ENCODE results near the gene BMPR1A. TPM values are rescaled to one million over a fixed set of nuclear protein-coding genes. Genes with fewer than 3 reads are reported as not detected.
"Not testable (repeated sequence)": the region's sequence is repeated elsewhere in the genome, so short reads cannot be mapped to it uniquely, and the experiment has no call there.

Gene BMPR1A
- total RNA-seq, 1 experiment from 2014 or later: 72.5 TPM

DNA sequence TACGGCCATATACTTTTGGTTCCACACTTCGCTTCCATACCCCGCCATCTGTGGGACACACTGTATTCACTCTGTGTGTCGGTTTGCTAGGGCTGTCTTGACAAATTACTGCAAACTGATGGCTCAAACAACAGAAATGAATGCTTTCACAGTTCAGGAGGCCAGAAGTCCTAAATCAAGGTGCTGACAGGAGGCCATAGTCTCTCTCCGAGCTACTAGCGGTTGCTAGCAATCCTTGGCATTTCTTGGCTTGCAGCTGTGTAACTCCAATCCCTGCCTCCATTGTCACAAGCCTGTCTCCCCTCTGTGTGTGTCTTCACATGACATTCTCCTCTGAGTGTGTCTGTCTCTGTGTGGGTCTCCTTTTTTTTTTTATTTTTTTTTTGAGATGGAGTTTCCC, 28.9 kb upstream of the BMPR1A start:
- DNase-seq (ENCODE audit: low spot score): no peak
- in situ Hi-C loops (cut with HindIII; ENCODE audit: low sequenced_read_pairs): no loop called here

DNA sequence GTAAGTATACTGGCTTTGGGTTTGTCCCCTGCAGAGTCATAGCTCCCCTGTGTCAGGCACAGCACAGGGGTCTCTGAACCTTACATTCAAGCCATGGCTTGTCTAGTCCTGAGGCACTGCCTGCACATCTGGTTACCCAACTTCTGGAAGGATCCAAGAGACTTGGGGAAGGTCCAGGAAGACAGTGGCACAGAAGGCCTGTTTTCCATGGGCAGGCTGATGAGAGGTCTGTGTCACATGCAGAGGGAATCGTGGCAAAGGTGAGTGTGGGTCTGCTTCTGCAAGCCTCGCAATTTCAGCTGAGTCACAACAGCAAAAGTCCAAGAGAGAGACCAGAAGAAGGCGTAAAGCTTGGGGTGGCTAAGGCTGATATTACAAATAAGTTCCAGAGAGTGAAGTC, 28.4 kb upstream of the BMPR1A start:
- DNase-seq (ENCODE audit: low spot score): no peak
- in situ Hi-C loops (cut with HindIII; ENCODE audit: low sequenced_read_pairs): no loop called here

DNA sequence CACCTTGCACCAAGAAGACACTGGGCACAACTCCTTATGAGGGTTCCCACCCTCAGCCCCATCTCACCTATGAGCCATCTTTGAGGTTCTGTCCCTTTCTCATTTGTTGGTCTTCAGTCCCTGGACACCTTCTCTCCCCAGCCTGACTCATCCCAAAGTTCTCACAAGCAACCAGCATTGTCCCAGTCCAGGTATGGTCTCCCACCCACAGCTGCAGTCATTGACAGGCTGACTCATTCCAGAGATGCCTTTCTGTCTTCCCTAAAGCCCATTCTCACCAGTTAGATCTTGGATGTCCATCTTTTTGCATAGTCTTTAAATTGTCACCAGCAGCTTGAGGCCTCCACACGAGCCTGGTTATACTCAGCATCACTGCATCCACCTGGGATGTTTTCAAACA, 26.7 kb upstream of the BMPR1A start:
- no peak for DNase-seq (ENCODE audit: low spot score)
- in situ Hi-C loops (cut with HindIII; ENCODE audit: low sequenced_read_pairs): no loop called here

DNA sequence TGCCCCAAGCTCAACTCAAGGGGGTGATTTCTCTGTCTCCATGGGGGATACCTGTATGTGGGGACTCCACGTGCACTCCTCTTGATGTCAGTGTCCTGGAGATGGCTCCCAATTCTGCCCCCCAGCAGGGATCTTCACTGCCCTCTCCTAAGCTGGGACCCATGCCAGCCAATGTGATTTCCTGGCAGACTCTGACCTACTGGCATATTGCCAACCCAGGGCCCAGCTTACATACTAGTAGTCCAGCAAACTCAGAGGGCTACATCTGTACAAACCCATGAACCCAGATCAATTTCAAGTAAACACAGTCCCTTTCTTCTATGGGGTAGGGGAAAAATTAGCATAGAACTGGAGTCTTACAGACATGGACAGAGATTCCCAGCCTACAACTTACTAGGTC, 26.2 kb upstream of the BMPR1A start:
- in situ Hi-C loops (cut with HindIII; ENCODE audit: low sequenced_read_pairs): no loop called here
- no peak for DNase-seq (ENCODE audit: low spot score)

DNA sequence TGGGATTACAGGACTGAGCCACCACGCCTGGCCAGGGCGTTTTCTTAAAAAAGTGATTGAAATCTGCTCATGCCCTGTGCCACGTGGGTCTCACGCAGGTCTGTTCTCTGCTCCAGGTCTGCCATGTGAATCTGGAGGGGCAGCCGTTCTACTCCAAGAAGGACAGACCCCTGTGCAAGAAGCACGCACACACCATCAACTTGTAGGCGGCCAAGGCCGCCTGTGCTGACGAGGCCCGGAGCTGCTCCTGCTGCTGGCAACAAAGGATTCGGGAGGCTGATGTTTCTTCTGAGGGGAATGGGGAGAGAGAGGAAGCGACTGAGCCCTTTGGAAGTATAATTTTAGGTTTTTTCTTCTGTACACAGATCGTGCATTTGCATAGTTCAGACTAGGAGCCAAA, 23.6 kb upstream of the BMPR1A start:
- in situ Hi-C loops (cut with HindIII; ENCODE audit: low sequenced_read_pairs): no loop called here
- DNase-seq (ENCODE audit: low spot score): no peak

DNA sequence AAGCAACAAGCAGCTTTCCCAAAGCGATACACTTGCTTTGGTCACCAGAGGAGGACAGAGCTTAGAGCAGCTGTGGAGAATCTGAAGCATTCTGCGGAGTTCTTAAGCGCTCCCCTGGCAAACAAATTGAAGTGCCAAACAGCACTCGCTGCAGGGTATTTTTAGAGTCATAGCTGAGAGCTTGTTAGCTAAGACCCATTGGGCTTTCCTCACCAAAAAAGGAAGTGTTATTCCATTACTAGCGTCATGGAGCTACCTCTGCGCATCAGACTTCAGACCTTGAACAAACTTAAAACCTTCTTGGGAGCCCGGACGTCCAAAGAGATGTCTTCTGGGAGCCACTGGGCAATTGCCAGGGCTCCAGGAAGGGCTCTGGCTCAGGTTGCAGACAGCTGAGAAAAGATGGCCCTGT, 23.2 kb upstream of the BMPR1A start:
- DNase-seq (ENCODE audit: low spot score): no peak
- in situ Hi-C loops (cut with HindIII; ENCODE audit: low sequenced_read_pairs): no loop called here

DNA sequence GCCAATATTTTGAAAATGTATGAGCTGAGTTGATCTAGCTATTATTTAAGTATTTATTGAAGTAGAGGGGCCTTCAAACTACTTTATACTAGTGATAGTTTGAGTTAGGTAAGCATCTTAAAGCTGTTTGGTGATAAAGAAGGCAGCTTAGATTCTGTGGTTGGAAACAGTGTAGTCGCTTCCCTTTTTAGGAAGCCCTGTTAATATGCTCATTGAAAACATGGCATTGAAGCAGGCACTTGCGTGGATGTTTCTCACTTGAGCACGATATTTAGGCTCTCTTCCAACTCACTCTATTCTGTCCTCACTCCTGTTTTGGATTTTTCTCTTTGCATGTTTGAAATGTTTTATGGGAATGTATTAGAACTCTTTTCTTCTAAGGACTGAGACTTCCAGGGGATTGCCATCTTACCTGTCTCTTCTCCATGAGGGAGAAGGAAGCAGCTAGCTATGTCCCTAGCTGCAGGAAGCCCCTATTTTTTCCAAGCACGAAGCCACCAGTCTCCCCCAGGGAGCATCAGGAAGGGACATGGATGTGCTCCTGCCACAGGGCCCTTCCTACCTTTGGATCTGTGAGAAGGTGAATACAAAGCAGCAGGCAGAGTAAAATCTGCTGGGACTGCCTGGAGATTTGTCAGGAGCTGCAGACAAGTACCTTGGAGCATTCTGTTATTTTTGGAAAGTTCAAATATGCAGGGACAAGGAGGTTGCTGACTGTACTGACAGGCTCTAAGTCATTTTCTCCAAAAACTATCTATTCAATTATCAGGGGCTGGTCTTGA, 22.0 kb upstream of the BMPR1A start:
- in situ Hi-C loops (cut with HindIII; ENCODE audit: low sequenced_read_pairs): no loop called here

DNA sequence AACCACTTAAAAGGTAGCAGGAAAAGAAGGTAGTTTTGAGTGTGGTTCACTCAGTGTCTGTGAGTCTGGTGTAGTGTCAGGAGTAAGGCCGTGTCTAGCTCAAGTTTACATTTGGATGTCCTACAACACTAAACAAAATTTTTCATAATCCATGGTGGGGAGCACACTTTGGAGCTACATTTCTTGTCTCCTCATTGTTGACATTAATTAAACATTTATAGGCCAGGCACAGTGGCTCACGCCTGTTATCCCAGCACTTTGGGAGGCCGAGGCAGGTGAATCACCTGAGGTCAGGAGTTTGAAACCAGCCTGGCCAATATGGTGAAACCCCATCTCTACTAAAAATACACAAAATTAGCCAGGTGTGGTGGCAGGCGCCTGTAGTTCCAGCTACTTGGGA, 21.1 kb upstream of the BMPR1A start:
- DNase-seq (ENCODE audit: low spot score); in situ Hi-C loops (cut with HindIII; ENCODE audit: low sequenced_read_pairs): not testable (repeated sequence)

More for the DNA sequence above, 22.0 kb upstream of the BMPR1A start:
- no peak for DNase-seq (ENCODE audit: low spot score)

DNA sequence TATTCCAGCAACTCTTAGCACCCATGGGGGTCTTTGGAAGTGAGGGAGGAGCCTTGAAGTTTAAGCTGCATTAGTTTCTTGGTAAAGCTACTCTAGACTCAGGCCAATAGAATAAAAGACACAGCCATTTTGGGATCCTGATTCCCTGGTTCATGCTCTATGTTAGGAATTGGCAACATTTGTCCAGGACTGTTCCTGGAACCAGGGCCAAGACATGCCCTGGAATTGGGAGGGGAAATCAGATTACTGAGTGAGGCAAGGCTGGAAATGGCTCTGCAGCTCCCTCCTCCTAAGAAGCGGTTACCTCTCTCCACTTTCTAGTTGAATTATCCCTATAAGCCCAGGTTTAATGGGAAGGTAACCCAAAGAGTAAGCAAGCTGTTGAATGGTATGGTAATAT, 14.2 kb upstream of the BMPR1A start:
- DNase-seq (ENCODE audit: low spot score): no peak
- in situ Hi-C loops (cut with HindIII; ENCODE audit: low sequenced_read_pairs): no loop called here

DNA sequence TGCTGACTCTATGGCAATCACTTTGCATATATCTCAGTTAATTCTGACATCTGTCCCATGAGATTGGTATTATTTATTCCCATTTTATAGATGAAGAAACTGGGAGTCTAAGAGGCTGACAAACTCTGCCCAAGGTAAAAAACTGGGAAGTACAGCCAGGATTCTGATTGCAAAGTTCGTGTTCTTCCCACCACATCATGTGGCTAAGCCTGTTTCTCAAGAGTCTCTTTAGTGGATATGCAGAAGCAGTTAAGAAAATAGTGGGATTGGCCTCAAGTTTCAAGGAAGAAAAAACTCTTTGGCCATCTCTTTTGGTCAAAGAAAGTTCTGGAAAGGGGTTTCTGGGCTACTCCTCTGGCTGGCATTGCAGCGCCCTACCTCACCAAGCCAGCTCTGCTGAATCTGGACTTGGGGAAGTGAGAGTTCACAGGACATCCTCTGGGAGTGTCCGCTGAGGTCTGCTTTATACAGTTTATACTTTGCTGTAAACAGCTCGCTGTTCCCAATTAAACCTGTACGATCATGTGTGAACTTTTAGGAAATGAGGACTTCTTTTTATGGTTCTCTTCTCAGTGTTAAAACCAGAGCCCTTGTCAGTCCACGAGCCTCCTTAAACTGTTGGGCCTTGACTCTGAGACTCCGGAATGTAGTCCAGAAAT, 12.2 kb upstream of the BMPR1A start:
- in situ Hi-C loops (cut with HindIII; ENCODE audit: low sequenced_read_pairs): no loop called here
- no peak for DNase-seq (ENCODE audit: low spot score)

DNA sequence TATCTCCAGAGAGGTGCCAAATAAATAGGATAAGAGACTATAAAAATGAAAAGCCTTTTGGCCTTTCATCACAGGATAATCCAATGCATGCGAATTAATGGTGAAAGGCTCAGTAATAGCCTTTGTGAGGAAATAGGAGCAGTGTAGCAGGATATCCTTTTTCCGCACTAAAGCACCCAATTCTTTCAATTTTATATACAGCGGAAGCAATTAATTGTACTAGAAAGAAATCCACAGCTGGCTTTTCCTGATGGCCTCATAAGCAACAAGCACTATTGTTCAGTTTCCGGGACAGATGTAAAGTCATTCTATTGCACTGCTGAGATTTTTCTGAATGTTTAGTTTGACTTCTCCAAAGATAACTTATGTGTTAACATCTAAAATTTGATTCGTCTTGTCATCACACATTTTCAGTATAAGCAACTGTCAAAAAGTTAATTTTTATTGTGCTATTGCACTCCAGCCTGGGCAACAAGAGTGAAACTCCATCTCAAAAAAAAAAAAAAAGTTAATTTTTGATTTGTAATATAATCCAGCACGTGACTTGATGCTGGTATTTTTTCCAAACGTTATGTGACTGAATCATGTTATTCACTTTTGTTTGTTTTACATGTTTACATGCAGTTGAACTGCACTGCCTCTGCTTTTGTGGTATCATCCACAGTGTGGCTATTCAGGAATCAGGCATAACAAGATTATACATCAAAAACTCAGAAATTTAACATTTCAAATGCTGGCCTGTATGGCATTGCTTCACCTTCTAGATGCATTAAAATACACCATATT, 8.4 kb upstream of the BMPR1A start:
- in situ Hi-C loops (cut with HindIII; ENCODE audit: low sequenced_read_pairs): no loop called here

DNA sequence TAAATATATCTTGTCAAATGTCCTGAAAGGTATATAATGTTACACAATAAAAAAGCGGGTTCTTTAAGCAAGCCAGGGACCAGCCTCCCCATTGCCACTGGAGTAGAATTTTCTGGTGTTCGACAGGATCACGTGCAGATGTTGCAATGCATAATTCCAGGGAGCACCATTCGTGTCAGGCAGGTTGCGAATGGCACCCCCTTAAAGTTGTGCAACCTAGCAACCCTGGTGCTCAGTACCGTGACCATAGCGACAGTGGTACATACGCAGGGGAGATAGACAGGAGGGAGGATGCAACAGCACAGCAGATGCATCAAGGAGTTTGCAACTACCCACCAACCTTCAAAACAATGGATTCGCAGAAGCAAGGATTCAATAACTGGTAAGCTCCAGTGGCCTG, 6.6 kb upstream of the BMPR1A start:
- in situ Hi-C loops (cut with HindIII; ENCODE audit: low sequenced_read_pairs): no loop called here
- DNase-seq (ENCODE audit: low spot score): no peak

More for the DNA sequence above, 8.4 kb upstream of the BMPR1A start:
- no peak for DNase-seq (ENCODE audit: low spot score)

DNA sequence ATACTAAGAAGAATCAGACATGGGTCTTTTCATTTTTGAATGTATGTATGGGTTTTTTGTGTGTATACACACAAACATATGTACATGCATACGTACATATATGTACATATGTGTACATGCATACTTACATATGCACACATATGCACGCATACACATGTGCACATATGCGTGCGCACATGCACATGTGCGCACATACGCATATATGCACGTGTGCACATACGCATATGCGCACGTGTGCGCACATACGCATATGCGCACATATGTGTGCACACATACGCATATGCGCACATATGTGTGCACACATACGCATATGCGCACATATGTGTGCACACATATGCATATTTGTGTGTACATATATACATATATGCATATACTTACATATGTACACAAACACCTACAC, 4.9 kb upstream of the BMPR1A start:
- DNase-seq (ENCODE audit: low spot score): no peak
- in situ Hi-C loops (cut with HindIII; ENCODE audit: low sequenced_read_pairs): no loop called here

DNA sequence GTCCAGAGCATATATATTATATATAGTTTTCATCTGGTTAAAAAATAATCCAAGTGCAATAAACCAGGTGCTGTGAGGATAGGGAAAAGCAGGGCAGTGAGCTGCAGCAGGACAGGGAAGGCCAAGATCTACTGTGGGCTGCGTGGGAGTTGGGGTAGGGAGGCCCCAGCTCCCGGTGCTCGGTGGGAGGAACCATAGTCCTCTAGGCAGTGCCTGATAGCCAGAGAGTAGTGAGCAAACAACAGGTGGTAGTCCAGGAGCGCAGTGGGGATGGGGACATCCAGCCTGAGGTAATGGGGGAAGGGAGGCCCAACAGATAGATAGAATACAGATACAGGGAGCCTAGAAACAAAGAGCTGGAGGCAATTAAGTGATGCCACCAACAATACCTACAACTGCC, 4.1 kb upstream of the BMPR1A start:
- in situ Hi-C loops (cut with HindIII; ENCODE audit: low sequenced_read_pairs): no loop called here
- DNase-seq (ENCODE audit: low spot score): no peak

DNA sequence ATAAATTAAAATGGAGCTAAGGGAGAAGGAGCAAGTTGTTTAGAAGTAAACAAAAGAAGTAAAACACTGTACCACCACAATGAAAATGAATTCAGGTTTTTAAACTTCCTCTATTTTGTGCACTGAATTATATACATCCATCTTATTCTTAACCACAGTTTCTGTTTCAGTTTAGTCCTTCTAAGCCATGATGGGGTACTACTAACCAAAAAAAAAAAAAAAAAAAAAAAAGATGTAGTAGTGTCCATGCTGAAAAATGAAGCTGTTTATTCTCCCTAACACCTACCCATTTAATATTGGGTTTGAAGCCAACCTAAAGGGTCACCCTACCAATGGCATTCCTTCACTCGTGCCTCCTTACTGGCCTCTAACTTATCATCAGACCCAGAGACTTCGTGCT, 3.4 kb upstream of the BMPR1A start:
- no peak for DNase-seq (ENCODE audit: low spot score)
- in situ Hi-C loops (cut with HindIII; ENCODE audit: low sequenced_read_pairs): no loop called here

DNA sequence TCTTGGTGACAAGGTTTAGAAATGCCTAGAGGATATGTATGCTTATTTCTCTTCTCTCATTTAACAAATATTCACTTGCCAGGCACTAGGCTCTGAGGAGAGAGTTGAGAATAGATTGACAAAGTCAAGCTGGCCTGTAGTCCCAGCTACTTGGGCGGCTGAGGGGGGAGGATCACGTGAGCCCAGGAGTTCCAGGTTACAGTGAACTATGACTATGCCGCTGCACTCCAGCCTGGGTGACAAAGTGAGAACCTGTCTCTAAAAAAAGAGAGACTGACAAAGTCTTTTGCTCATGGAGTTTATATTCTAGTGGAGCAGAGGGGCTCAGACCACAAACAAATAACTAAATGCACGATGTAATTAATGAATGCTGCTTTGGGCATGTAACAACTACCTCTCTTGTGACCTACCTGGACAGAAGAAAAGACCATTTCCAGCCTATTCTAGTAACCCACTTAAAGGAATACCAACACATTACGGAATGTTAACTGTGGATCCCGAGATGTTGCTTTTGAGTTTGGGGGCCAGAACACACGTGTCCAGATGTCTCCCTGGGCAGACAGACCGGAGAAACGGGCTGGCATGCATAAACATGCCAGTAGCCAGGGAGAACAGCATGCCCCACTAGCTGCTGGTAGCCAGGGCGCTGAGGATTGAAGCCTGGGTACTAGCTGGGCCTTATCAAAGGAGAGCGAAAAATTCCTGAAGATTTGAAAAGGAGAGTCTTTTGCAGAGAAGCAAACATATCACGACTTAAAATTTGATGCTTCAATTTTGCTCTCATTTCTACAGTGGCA, 2.6 kb upstream of the BMPR1A start:
- in situ Hi-C loops (cut with HindIII; ENCODE audit: low sequenced_read_pairs): no loop called here

DNA sequence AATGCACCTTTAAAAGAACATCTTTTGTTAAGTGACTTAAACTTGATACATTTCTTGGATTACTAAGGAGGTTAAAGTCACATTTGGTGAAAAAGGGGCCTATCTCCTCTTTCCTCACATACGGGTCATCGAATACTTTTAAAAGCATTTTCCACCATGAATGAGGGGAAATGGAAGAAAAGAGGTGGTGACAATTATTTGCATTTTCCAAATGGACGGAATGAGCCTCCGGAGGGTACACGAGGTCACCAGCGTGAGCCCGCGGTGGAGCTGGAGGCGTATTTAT, 1.0 kb upstream of the BMPR1A start:
- no peak for DNase-seq (ENCODE audit: low spot score)
- in situ Hi-C loops (cut with HindIII; ENCODE audit: low sequenced_read_pairs): no loop called here

More for the DNA sequence above, 2.6 kb upstream of the BMPR1A start:
- no peak for DNase-seq (ENCODE audit: low spot score)

DNA sequence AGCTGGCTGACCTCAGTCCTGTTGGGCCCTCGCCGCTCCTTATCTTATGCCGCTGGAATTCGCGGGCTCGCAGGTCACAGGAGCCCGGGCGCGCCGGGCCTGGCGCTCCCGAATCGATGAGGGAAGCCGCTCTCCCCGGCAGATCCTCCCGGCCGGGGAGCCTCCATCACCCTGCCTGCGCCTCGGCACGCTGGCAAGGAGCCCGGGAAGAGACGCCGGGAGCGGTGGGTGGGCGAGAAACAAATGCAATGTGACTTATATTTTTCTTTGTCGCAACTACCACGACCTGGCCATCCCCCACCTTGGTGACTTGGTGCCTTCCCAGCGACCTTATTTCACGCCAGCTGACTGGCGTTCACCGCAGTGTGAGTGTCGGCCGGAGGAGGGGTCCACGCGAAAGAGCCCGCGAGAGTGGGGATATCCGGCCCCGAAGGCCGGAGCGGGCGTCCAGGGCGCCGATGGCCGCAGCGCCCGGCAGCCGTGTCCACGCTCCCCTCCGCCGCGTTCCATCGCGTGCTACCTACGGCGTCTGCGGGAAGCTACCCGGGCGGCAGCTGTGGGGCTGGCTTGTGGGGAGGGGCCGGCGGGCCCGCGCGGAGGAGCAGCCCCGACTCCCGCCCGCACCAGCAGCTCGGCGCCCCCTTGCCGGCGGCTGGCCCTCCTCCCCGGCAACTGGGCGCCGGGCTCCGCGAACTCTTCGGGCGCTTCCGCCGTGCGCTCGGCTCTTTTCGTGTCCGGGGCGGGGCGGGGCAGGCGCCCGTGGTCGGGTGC, 494 bp upstream of the BMPR1A start:
- DNase-seq (ENCODE audit: low spot score): peak; percentile 88
- in situ Hi-C loops (cut with HindIII; ENCODE audit: low sequenced_read_pairs): no loop called here

All from G401 (cell line).